H1 (cell line): ENCODE measurements around the gene EYA4. TPM values are rescaled to one million over a fixed set of nuclear protein-coding genes. Genes with fewer than 3 reads are reported as not detected.

ENCODE experiments used
- CTCF ChIA-PET: fragments of 300-600 bp; sonication (Branson Sonifier 250); formaldehyde crosslinking; loops from one replicate; lab custom pipeline; 2021; ENCODE audit not compliant: partially characterized antibody; lab: Charles Lee
- POLR2A ChIA-PET: fragments of 300-600 bp; sonication (Branson Sonifier 250); formaldehyde crosslinking; loops from one replicate; lab custom pipeline; 2021; ENCODE audit warnings: inconsistent platforms; ENCODE audit not compliant: partially characterized antibody; lab: Charles Lee
- DNase-seq, 2 experiments: peaks; one replicate each; pipeline versions ENCODE4 v3.0.0 to v3.0.0-alpha.2; 2010 to 2022; ENCODE audit warnings: low spot score in 2 of 2, low read depth in 1 of 2, mixed read lengths in 1 of 2
- FAIRE-seq: peaks from 2 replicates; lab custom pipeline; 2011; peaks lifted over from hg19 to GRCh38; lab: Jason Lieb, UNC
- H2AFZ ChIP-seq: 2 replicates; pipeline ENCODE4 v1.8.1; 2012; ENCODE audit warnings: low read length, inconsistent platforms
- H2AK5ac ChIP-seq: 2 replicates; pipeline ENCODE4 v1.6.1; 2013; ENCODE audit warnings: low read depth, low read length
- H2BK120ac ChIP-seq: replicated peaks from 2 replicates; pipeline ENCODE3; 2013; ENCODE audit warnings: low read depth, low read length, inconsistent platforms
- H2BK12ac ChIP-seq: 2 replicates; pipeline ENCODE4 v1.6.1; 2013; ENCODE audit warnings: low read depth, low read length
- H2BK15ac ChIP-seq: 2 replicates; pipeline ENCODE4 v1.6.1; 2013; ENCODE audit warnings: low read length
- H2BK20ac ChIP-seq: 2 replicates; pipeline ENCODE4 v1.6.1; 2013; ENCODE audit warnings: low read length
- H2BK5ac ChIP-seq: 2 replicates; pipeline ENCODE4 v1.6.1; 2013; ENCODE audit warnings: low read depth, low read length
- H3K14ac ChIP-seq: 2 replicates; pipeline ENCODE4 v1.6.1; 2013; ENCODE audit warnings: inconsistent platforms; ENCODE audit not compliant: insufficient read length
- H3K18ac ChIP-seq: 2 replicates; pipeline ENCODE4 v1.6.1; 2013; ENCODE audit warnings: low read length; ENCODE audit errors: extremely low read depth
- H3K23ac ChIP-seq: 2 replicates; pipeline ENCODE4 v1.6.1; 2013; ENCODE audit warnings: inconsistent platforms; ENCODE audit not compliant: insufficient read length
- H3K23me2 ChIP-seq: 2 replicates; pipeline ENCODE4 v1.6.1; 2013; ENCODE audit warnings: low read depth, low read length
- H3K27ac ChIP-seq: 2 replicates; pipeline ENCODE4 v1.6.1; 2011; ENCODE audit warnings: low read depth, low read length, inconsistent platforms
- H3K27me3 ChIP-seq, 4 experiments: replicated peaks in 1 of 4; 1 replicate in 1 of 4; 2 replicates in 3 of 4; pipeline versions ENCODE4 v1.6.1 to v1.8.1; 2011 to 2013; ENCODE audit warnings: low read length in 3 of 4, mild to moderate bottlenecking in 3 of 4, inconsistent platforms in 2 of 4, mixed read lengths in 2 of 4, moderate library complexity in 1 of 4; ENCODE audit not compliant: control insufficient read depth in 3 of 4, insufficient read depth in 3 of 4; ENCODE audit errors: extremely low read depth in 1 of 4
- H3K36me3 ChIP-seq, 4 experiments: 2 replicates each; pipeline versions ENCODE4 v1.6.1 to v1.8.1; 2011 to 2013; ENCODE audit warnings: mild to moderate bottlenecking in 4 of 4, low read length in 3 of 4, moderate library complexity in 2 of 4, control low read depth in 1 of 4, inconsistent platforms in 1 of 4; ENCODE audit not compliant: insufficient read depth in 4 of 4, control insufficient read depth in 2 of 4
- H3K4ac ChIP-seq: replicated peaks from 2 replicates; pipeline ENCODE3; 2013; ENCODE audit warnings: low read length, low read depth, mixed read lengths, inconsistent platforms; ENCODE audit not compliant: insufficient read length
- H3K4me1 ChIP-seq, 4 experiments: replicated peaks in 1 of 4; 1 replicate in 1 of 4; 2 replicates in 3 of 4; pipeline versions ENCODE4 v1.6.1 to v1.8.1; 2011 to 2013; ENCODE audit warnings: low read length in 3 of 4, inconsistent platforms in 2 of 4, mixed read lengths in 1 of 4; ENCODE audit not compliant: insufficient read depth in 4 of 4, control insufficient read depth in 3 of 4
- H3K4me2 ChIP-seq, 2 experiments: 2 replicates each; pipeline versions ENCODE4 v1.6.1 to v1.8.1; 2011 to 2013; ENCODE audit warnings: low read depth in 2 of 2, low read length in 2 of 2, control low read depth in 1 of 2, inconsistent platforms in 1 of 2, mild to moderate bottlenecking in 1 of 2; ENCODE audit not compliant: insufficient read depth in 1 of 2
- H3K4me3 ChIP-seq, 4 experiments: fragments of 200-600, 300-600 bp in 1 of 4; sonication (generic), shearing (Covaris generic), sonication (Bioruptor Twin) in 1 of 4; 2 replicates each; pipeline versions ENCODE4 v1.5.1 to v1.8.1; 2011 to 2016; ENCODE audit warnings: low read length in 4 of 4, low read depth in 3 of 4, control low read depth in 2 of 4, inconsistent platforms in 2 of 4, mild to moderate bottlenecking in 2 of 4, mixed read lengths in 1 of 4, moderate library complexity in 1 of 4; ENCODE audit not compliant: insufficient read depth in 2 of 4; ENCODE audit errors: extremely low read depth in 1 of 4
- H3K56ac ChIP-seq: replicated peaks from 2 replicates; pipeline ENCODE3; 2013; ENCODE audit warnings: low read depth, mild to moderate bottlenecking, mixed read lengths, low read length, inconsistent platforms; ENCODE audit not compliant: insufficient read length
- H3K79me1 ChIP-seq: 2 replicates; pipeline ENCODE4 v1.6.1; 2013; ENCODE audit warnings: low read depth, low read length, control low read depth
- H3K79me2 ChIP-seq, 2 experiments: 2 replicates each; pipeline versions ENCODE4 v1.6.1 to v1.8.1; 2012 to 2013; ENCODE audit warnings: low read length in 2 of 2, mild to moderate bottlenecking in 2 of 2, inconsistent platforms in 1 of 2; ENCODE audit not compliant: insufficient read depth in 2 of 2, control insufficient read depth in 1 of 2
- H3K9ac ChIP-seq, 4 experiments: replicated peaks in 1 of 4; 1 replicate in 1 of 4; 2 replicates in 3 of 4; pipeline versions ENCODE4 v1.6.1 to v1.8.1; 2011 to 2013; ENCODE audit warnings: low read depth in 3 of 4, low read length in 3 of 4, control low read depth in 2 of 4, mild to moderate bottlenecking in 2 of 4, moderate library complexity in 2 of 4, inconsistent platforms in 1 of 4; ENCODE audit errors: extremely low read depth in 1 of 4
- H3K9me3 ChIP-seq, 2 experiments: 2 replicates each; pipeline versions ENCODE4 v1.6.1 to v1.8.1; 2012 to 2013; ENCODE audit warnings: mild to moderate bottlenecking in 2 of 2, moderate library complexity in 2 of 2, control low read depth in 1 of 2, inconsistent platforms in 1 of 2, low read depth in 1 of 2, low read length in 1 of 2, mixed read lengths in 1 of 2; ENCODE audit not compliant: insufficient read depth in 2 of 2
- H4K20me1 ChIP-seq, 2 experiments: replicated peaks in 1 of 2; 2 replicates each; pipeline versions ENCODE3 to v1.8.1; 2011 to 2013; ENCODE audit warnings: inconsistent platforms in 2 of 2, low read length in 2 of 2, mild to moderate bottlenecking in 1 of 2; ENCODE audit not compliant: insufficient read depth in 2 of 2, control insufficient read depth in 1 of 2
- H4K5ac ChIP-seq: 2 replicates; pipeline ENCODE4 v1.6.1; 2013; ENCODE audit warnings: low read length, low read depth, mixed read lengths, inconsistent platforms; ENCODE audit not compliant: insufficient read length
- H4K8ac ChIP-seq: 2 replicates; pipeline ENCODE4 v1.8.0; 2013; ENCODE audit warnings: mild to moderate bottlenecking, moderate library complexity, low read length, inconsistent platforms; ENCODE audit not compliant: insufficient read depth; ENCODE audit errors: extremely low read depth
- H4K91ac ChIP-seq: replicated peaks from 2 replicates; pipeline ENCODE3; 2013; ENCODE audit warnings: low read length, mixed read lengths, inconsistent platforms; ENCODE audit not compliant: insufficient read length
- CTBP2 ChIP-seq: IDR thresholded peaks from 2 replicates; pipeline ENCODE4 v1.7.0; 2011; ENCODE audit warnings: borderline replicate concordance, mild to moderate bottlenecking, moderate library complexity, mixed read lengths, low read length; ENCODE audit not compliant: insufficient read depth, insufficient read length
- E2F6 ChIP-seq: IDR thresholded peaks from 2 replicates; pipeline ENCODE4 v1.6.1; 2012; ENCODE audit warnings: inconsistent platforms
- GABPA ChIP-seq: IDR thresholded peaks from 2 replicates; pipeline ENCODE4 v1.6.1; 2011; ENCODE audit warnings: mild to moderate bottlenecking, low read length, moderate library complexity, borderline replicate concordance; ENCODE audit not compliant: insufficient read depth
- RNF2 ChIP-seq: fragments of 200-900, 300-1000 bp; sonication (generic); IDR thresholded peaks from 2 replicates; pipeline ENCODE4 v1.7.1; 2016; ENCODE audit warnings: borderline replicate concordance, low read depth, mild to moderate bottlenecking, antibody characterized with exemption, low read length; ENCODE audit not compliant: poor library complexity, severe bottlenecking; ENCODE audit errors: missing control alignments
- WGBS, 2 experiments: shearing (Covaris generic) in 1 of 2; methylation state at CpG; one replicate each; pipeline versions ENCODE4 v1.1.6 to v1.1.7; 2013 to 2015; ENCODE audit warnings: low lambda C conversion rate in 2 of 2, mixed read lengths in 2 of 2, inconsistent platforms in 1 of 2, low coverage in 1 of 2, missing lambda C conversion rate in 1 of 2; ENCODE audit not compliant: insufficient replicate concordance in 2 of 2, insufficient coverage in 1 of 2, insufficient read length in 1 of 2; ENCODE audit errors: extremely low coverage in 1 of 2, missing lambda C conversion rate in 1 of 2; 5-methylcytosine and 5-hydroxymethylcytosine counted together
- long read RNA-seq, 2 experiments: library from RNA in 1 of 2; library from capped mRNA in 1 of 2; stranded (forward); transcript quantifications; one replicate each; pipeline ENCODE4 v2.0.0, GENCODE V29; 2021; ENCODE audit warnings: inconsistent platforms in 1 of 2
- polyA minus RNA-seq, 3 experiments: library from RNA; depleted of rRNA, polyadenylated mRNA; stranded (reverse); fragments of >200 nt; gene quantifications; 1 replicate in 2 of 3; 2 replicates in 1 of 3; pipeline ENCODE4 v1.2.3, GENCODE V29; 2011
- polyA plus RNA-seq, 7 experiments: library from polyadenylated mRNA; depleted of rRNA in 3 of 7; stranded (reverse) in 5 of 7; unstranded in 2 of 7; fragments of >200 nt in 5 of 7; fragments of 200-250 nt in 2 of 7; gene quantifications; 1 replicate in 5 of 7; 2 replicates in 1 of 7; 4 replicates in 1 of 7; pipeline versions ENCODE4 v1.2.1 to v1.2.3, GENCODE V29; 2011 to 2013; ENCODE audit warnings: missing spikeins in 2 of 7, mixed read lengths in 2 of 7
- total RNA-seq: library from RNA; stranded (reverse); fragmentation: NEBNext Ultra II Directional; extraction: Animal tissue kit (Norgen Biotek cat#: 25700); gene quantifications from 2 replicates; pipeline ENCODE4 v1.2.1, GENCODE V29; 2021

The EYA4 gene, protein sequence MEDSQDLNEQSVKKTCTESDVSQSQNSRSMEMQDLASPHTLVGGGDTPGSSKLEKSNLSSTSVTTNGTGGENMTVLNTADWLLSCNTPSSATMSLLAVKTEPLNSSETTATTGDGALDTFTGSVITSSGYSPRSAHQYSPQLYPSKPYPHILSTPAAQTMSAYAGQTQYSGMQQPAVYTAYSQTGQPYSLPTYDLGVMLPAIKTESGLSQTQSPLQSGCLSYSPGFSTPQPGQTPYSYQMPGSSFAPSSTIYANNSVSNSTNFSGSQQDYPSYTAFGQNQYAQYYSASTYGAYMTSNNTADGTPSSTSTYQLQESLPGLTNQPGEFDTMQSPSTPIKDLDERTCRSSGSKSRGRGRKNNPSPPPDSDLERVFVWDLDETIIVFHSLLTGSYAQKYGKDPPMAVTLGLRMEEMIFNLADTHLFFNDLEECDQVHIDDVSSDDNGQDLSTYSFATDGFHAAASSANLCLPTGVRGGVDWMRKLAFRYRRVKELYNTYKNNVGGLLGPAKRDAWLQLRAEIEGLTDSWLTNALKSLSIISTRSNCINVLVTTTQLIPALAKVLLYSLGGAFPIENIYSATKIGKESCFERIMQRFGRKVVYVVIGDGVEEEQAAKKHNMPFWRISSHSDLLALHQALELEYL
- total RNA-seq (0.17 TPM in 1 of 2 replicates, not detected in the other), polyA plus RNA-seq (2011; rRNA removed) (0.06 and 0.09 TPM in 2 replicates), polyA minus RNA-seq (2011; rRNA and poly(A)+ RNA removed) (0.17 and 0.22 TPM in 2 replicates)
- 0.16 TPM for polyA plus RNA-seq (2011; cell fraction: cytosol; rRNA removed)
- 0.67 TPM for polyA plus RNA-seq (2011; cell fraction: nucleus; rRNA removed)
- polyA plus RNA-seq (2012, experiment 1 of 2), result 0.03 to 0.08 TPM in 2 of 4 replicates, not detected in the others
- not detected for polyA plus RNA-seq (2012, experiment 2 of 2)
- polyA plus RNA-seq (2013, experiment 1 of 2), result 0.04 TPM
- polyA plus RNA-seq (2013, experiment 2 of 2), result 0.13 TPM
- polyA minus RNA-seq (2011; cell fraction: cytosol; rRNA and poly(A)+ RNA removed), result 1.8 TPM
- 1.6 TPM for polyA minus RNA-seq (2011; cell fraction: nucleus; rRNA and poly(A)+ RNA removed)
- long read RNA-seq, experiment 1, result 0 reads
- long read RNA-seq, experiment 2, result 0 reads

GRCh38 chr6:133241086-133241900 lies at the start of gene EYA4:
TSS of gene EYA4 (plus strand) at chr6:133241357. CDS start at chr6:133274781, 33,424 bp downstream.
- no peak within 1 kb of the TSS; the same call in 1 of the 2 replicates for H2AFZ ChIP-seq
- ChIA-PET POLR2A (interaction anchor here (1.0 kb wide), 1 partner anchor 421 kb away, joined by 3 read pairs; no protein-coding TSS in a partner anchor), CTCF (interaction anchor here (1.5 kb wide), 1 partner anchor 56 kb away, joined by 3 read pairs; no protein-coding TSS in a partner anchor)
- no peak within 1 kb of the TSS for H3K4ac ChIP-seq
- H2BK12ac ChIP-seq, result no peak within 1 kb of the TSS
- H4K8ac ChIP-seq, result peak within 1 kb of the TSS; percentile 5; the same call in 1 of the 2 replicates
- H3K56ac ChIP-seq, result no peak within 1 kb of the TSS
- no peak within 1 kb of the TSS for H4K5ac ChIP-seq
- peaks cover 0 to 5% of the 10 kb centered on the region in 2 experiments for H4K20me1 ChIP-seq
- H3K9me3 ChIP-seq, result no peaks in the 10 kb centered on the region
- peak within 1 kb of the TSS; percentile 54 to 73 (median 59) for H3K4me3 ChIP-seq
- no peak within 1 kb of the TSS for H2BK5ac ChIP-seq
- 1% methylated on average over 33 of the region's 84 CpGs; no CpG with 5 or more reads in 1 of the 2 experiments for WGBS, 2 experiments
- no peak within 1 kb of the TSS for H3K14ac ChIP-seq
- H4K91ac ChIP-seq, result no peak within 1 kb of the TSS
- no peak within 1 kb of the TSS for H2AK5ac ChIP-seq
- H3K4me1 ChIP-seq, result peaks cover 0 to 6% (median 0%) of the 10 kb centered on the region in 4 experiments; a peak in 2 of 7 replicates
- H3K4me2 ChIP-seq, result peak within 1 kb of the TSS; percentile 82 to 96
- H3K18ac ChIP-seq, result no peak within 1 kb of the TSS
- no peaks in the 10 kb centered on the region for H3K79me2 ChIP-seq
- H3K36me3 ChIP-seq, result no peaks in the 10 kb centered on the region
- DNase-seq, result peak in 1 of 2 experiments; percentile 75
- peaks cover 29 to 67% (median 45%) of the 10 kb centered on the region in 4 experiments for H3K27me3 ChIP-seq
- 0 out of 7 replicates have a peak within 1 kb of the TSS, but pooled peaks of 1 of the 4 experiments have one; percentile 3 for H3K9ac ChIP-seq
- no peak within 1 kb of the TSS for H3K23ac ChIP-seq
- H3K79me1 ChIP-seq, result no peaks in the 10 kb centered on the region
- H3K27ac ChIP-seq, result no peak within 1 kb of the TSS
- FAIRE-seq, result no peak
- H2BK15ac ChIP-seq, result no peak within 1 kb of the TSS
- H3K23me2 ChIP-seq, result peaks cover 19% of the 10 kb centered on the region
- H2BK120ac ChIP-seq, result no peak within 1 kb of the TSS
- H2BK20ac ChIP-seq, result no peak within 1 kb of the TSS
- TF ChIP-seq E2F6 (peak; percentile 67; the same call in 1 of the 2 replicates), CTBP2 (peak; percentile 32), RNF2 (peak; percentile 55), GABPA (no peak)
